T47D (cell line): Measurements from ENCODE around the gene CDK13.
"Not testable (repeated sequence)": the region's sequence is repeated elsewhere in the genome, so short reads cannot be mapped to it uniquely, and the experiment has no call there.

Experiments
- DNase-seq, 2 experiments: peaks; one replicate each; pipeline versions ENCODE4 v3.0.0 to v3.0.0-alpha.2; 2011 to 2012; ENCODE audit warnings: low read depth in 1 of 2, low spot score in 1 of 2
- JUND ChIP-seq: IDR thresholded peaks from 2 replicates; pipeline ENCODE4 v1.6.1; 2012; ENCODE audit warnings: low read depth
- in situ Hi-C: cut with HindIII; loops from 2 replicates; pipeline ENCODE4 v1.10.0; 2016; ENCODE audit warnings: low sequenced_read_pairs, low pct_unique_long_range_greater_than_20kb

The CDK13 gene

DNA sequence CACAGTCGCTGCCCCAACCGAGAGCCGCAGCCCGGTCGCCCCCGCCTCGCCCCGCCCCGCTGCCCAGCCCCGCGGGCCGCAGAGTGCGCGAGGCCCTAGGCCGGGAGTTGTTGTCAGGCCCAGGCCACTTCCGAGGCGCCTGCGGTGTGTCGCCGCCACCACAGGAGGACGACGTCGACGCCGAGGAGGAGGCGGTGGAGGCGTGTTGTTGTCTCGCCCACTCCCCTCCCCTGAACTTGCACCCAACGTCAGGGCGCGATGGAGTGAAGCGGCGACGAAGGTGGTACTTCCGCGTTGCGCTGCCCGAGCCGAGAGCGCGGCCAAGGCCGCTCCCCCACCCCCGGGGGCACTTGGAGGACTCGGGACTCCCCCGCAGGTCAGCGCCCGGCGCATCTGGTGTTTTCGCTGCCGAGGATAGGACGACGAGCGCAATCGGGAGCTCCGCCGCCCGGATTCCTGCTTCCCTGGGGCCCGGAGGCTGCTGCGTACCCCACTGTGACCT, at the start of gene CDK13:
Gene CDK13 (plus strand): TSS at position 286 of the 502 bp plus-strand sequence. CDS start 386 bp downstream, outside the sequence.
- peak; percentile 94 to 95 for DNase-seq
- no peak for TF ChIP-seq JUND
- in situ Hi-C loops: no loop called here

DNA sequence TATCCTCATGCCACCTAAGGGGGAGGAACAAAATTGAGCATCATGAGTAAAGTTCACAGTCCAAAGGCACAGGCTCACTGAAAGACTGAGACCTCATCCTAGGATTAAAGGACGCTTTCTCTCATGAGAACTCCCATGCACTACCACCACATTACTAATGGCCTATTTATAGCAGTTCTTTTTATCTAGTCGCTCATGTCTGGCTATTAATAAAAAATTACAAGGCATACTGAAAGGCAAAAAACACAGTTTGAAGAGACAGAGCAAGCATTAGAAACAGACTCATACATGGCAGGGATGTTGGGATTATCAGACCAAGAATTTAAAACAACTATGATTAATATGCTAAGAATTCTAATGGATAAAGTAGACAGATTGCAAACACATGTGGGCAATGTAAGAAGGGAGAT, 46.0 kb upstream of the CDK13 start:
- TF ChIP-seq JUND: no peak
- DNase-seq: no peak
- in situ Hi-C loops: no loop called here

DNA sequence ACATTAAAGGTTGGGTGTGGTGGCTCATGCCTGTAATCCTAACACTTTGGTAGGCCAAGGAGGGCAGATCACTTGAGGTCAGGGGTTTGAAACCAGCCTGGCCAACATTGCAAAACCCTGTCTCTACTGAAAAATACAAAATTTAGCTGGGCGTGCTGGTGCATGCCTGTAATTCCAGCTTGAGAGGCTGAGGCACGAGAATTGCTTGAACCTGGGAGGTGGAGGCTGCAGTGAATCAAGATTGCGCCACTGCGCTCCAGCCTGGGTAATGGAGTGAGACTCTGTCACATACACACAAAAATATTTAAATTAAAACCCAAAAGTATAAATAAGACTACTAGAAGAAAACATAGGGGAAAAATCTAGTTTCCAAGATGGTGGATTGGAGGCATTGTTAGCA, 41.9 kb upstream of the CDK13 start:
- in situ Hi-C loops: no loop called here
- no peak for DNase-seq
- TF ChIP-seq JUND: no peak

DNA sequence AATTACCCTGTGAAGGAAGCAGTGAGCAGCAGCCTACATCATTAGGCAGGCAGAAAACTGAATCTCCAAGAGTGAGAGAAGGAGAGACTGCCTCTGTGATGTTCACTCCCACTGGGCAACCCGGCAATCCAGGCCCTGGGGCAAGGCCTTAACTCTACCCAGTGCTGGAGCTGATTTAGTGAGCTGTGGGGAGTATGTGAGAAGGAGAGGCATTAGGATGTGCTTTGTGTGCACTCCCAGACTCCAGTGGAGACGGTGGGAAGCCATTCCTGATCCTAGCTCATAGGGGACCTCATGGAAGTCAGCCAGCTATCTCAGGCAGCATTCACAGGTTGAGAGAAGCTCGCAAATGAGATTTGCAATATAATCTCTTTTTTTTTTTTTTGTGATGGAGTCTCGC, 41.1 kb upstream of the CDK13 start:
- no peak for TF ChIP-seq JUND
- in situ Hi-C loops: no loop called here
- no peak for DNase-seq

DNA sequence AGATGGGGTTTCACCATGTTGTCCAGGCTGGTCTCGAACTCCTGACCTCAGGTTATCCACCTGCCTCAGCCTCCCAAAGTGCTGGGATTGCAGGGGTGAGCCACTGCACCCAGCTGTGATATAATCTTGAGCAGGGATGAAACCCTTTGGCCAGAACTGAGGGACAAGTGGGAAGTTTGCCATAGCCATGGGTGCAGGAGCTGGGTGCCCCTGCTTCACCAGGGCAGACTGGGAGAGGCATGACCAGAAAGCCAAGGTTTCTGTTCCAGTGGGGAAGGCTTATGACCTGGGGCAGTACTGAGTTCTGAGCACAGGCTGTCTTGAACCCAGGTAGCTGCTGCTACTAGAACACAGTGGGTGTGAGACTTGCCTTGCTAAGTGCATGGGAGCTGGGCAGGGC, 40.5 kb upstream of the CDK13 start:
- TF ChIP-seq JUND: no peak
- in situ Hi-C loops: no loop called here
- DNase-seq: no peak

DNA sequence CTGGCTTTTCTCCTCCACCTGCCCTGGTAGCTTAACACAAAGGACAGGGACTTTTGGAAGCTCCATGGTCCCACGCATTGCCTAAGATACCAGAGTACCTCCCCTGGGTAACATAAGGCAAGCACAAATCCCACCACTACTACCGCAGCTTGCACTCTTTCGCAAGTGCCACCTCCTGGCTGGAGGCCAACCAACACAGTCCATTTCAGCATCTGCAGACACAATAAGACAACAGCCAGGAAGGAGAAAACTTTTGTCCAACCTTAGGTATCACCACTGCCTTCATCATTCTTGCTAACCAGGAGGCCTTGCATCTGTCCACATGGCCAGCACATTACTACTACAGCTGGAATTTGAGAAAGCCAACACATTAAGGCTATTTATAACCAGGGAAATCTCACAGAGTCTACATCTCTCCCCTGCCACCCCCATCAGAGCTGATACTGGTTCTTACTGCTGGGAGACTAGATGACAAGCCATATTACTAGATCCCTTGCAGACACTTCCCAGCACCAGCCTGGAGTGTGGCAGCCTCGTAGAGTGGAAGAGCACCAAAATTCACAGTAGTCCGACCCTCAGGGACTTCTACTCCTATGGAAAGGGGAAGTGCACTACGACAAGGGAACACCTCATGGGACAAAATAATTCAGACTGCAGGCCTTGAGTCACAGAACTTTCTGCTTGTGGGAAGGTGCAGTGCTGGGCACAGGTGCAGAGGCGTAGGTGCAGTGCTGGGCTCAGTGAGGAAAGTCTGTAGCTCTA, 39.8 kb upstream of the CDK13 start:
- DNase-seq: no peak
- in situ Hi-C loops: no loop called here

DNA sequence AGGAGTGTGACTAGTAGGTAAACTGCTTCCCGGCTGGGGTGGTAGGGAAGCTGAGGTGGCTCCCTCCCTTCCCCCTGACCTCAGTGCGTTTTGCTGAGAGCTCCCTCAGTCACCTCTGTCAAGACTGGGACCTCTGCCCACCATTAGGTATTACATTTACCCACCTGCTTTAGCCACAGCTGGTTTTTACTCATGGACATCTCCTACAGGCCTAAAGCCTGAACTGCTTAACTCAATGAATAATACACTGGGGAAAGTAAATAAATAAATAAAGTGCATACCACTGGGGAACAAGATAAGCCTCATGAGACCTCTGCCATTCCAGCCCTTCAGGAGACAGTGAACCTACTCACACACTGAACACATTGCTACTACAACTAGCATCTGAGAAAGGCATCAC, 38.9 kb upstream of the CDK13 start:
- no peak for DNase-seq
- in situ Hi-C loops: no loop called here
- no peak for TF ChIP-seq JUND

More for the DNA sequence above, 39.8 kb upstream of the CDK13 start:
- no peak for TF ChIP-seq JUND

DNA sequence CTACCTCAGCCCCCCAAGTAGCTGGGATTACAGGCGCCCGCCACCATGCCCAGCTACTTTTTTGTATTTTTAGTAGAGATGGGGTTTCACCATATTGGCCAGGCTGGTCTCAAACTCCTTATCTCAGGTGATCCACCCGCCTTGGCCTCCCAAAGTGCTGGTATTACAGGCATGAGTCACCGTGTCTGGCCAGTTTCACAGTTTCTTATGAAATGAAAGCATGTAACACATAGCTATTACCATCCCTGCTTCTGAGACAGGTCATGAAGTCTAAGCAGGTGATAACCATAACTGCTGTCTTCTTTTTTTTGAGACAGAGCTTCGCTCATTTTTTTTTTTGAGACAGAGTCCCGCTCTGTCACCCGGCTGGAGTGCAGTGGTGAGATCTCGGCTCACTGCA, 34.2 kb upstream of the CDK13 start:
- in situ Hi-C loops, DNase-seq: not testable (repeated sequence)

DNA sequence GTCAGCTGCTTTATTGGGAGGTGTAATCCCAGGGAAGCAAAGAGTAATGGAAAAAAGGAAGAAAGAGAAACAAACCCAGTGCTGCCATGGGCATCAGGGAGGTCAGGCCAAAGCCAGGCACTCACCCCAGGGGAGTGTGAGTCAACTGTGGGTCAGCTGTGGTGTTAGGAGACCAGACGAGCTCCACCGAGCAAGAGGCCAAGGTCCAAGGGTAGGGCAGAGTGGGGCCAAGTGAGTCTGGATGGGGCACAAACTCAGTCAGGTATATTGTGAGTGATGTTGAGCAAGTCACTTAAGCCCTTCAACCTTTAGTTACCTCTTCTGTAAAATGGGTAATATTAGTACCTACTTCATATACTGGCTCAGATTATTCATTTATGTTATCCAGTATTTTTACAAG, 30.4 kb upstream of the CDK13 start:
- in situ Hi-C loops: no loop called here
- DNase-seq: no peak

DNA sequence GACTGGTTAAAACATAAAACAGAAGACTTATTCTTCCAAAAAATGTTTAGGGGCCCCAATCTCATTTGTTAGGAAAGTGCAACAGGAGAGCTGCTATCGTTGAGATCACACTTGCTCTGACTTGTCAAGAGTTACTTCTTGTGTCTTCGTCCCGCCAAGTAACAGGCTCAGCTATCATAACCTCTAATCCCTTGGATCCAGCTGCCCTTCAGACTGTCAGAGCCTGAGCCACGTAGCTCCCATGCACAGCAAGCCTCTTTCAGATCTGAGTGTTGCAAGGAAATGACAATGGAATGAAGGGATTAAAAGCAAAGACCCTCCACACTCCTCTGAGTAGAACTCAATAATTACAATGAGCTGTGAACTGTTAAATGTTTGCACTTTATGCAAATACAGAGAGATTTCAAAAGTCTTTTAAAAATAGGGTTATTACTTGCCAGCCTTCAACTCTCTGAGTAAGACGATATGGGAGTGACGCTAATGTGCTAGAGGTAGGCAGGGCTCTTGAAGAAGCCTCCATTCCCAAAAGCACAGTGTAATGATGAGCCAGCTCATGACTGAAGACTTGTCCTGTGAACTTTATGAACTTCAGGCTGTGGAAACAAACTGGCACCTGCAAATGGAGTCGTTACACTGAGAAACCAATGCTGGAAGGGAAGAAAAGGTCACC, 28.4 kb upstream of the CDK13 start:
- in situ Hi-C loops: no loop called here
- TF ChIP-seq JUND: no peak
- no peak for DNase-seq

More for the DNA sequence above, 30.4 kb upstream of the CDK13 start:
- no peak for TF ChIP-seq JUND

DNA sequence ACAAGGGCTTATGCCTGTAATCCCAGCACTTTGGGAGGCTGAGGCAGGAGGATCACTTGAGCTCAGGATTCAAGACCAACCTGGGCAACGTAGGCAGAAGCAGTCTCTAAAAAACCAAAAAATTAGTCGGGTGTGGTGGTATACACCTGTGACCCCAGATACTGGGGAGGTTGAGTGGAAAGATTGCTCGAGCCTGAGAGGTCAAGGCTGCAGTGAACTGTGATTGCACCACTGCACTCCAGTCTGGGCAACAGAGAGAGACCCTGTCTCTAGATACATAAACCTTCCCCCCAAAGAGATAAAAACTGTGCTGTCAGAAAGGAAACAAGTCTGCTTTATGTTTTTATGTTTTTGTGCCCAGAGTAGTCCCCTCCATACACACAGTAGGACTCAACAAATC, 27.5 kb upstream of the CDK13 start:
- no peak for TF ChIP-seq JUND
- DNase-seq: no peak
- in situ Hi-C loops: no loop called here

DNA sequence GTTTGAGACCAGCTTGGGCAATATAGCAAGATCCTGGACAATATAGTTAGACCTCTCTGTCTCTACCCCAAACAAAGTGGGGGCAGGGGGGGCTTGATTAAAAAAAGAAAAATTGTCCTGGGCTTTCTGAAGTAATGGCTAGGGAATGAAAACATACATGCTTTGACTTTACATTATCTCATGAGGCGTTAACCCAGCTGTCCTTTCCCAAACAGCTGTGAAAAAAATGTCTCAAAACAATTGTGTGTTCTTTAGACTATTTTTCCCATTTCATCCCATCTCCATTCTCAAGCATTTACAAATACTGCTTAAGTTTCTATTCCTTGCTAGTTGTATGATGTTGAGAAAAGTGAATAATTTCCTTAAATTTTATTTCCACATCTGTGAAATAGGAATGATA, 27.0 kb upstream of the CDK13 start:
- TF ChIP-seq JUND: no peak
- DNase-seq: no peak
- in situ Hi-C loops: no loop called here

DNA sequence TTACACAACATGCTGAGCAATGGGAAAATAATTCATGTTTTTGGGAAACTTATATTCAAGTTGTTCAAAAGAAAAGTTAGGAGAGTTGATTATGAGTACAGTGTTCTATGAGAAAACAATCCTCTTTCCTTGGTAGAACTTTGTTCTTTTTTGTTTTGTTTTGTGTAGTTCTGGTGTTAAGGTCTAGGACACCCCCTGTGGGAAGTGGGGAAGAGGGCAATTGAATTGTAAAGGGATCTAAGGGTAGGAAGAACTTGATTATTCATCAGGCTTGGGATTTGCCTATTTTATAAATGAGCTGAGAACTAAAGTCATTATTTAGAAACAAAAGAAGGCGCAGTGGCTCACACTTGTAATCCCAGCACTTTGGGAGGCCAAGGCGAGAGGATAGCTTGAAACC, 25.9 kb upstream of the CDK13 start:
- DNase-seq: no peak

More for the DNA sequence above, 25.9 kb upstream of the CDK13 start:
- in situ Hi-C loops: no loop called here
- TF ChIP-seq JUND: no peak
